Eye (tissue), 1 donor: ENCODE measurements around the gene ADAM15.

Source experiments
- DNase-seq: peaks from one replicate; pipeline ENCODE4 v3.0.0-alpha.2; 2015

The ADAM15 gene

GRCh38 chr1:155030899-155031298 is 20.2 kb upstream of the ADAM15 start:
- no peak for DNase-seq

GRCh38 chr1:155032886-155033285 is 18.2 kb upstream of the ADAM15 start:
- no peak for DNase-seq

GRCh38 chr1:155033524-155033923 is 17.6 kb upstream of the ADAM15 start, which contains the start of the genes DCST1 and DCST2:
TSS of gene DCST1 (plus strand) at chr1:155033824. CDS start at chr1:155034037, 213 bp downstream.
TSS of gene DCST2 (minus strand) at chr1:155033781. CDS start at chr1:155033701, 80 bp downstream.
- DNase-seq, result no peak

GRCh38 chr1:155034318-155035208 is 16.6 kb upstream of the ADAM15 start:
- DNase-seq, result no peak

- no peak for DNase-seq
Observed at GRCh38 chr1:155035936-155036335, 15.2 kb upstream of the ADAM15 start.

GRCh38 chr1:155037043-155037442 is 14.1 kb upstream of the ADAM15 start:
- DNase-seq, result no peak

- DNase-seq, result no peak
Observed at GRCh38 chr1:155037851-155038441, 13.2 kb upstream of the ADAM15 start.

GRCh38 chr1:155038602-155039307 is 12.4 kb upstream of the ADAM15 start:
- DNase-seq, result no peak

GRCh38 chr1:155039308-155039669 is 11.8 kb upstream of the ADAM15 start:
- no peak for DNase-seq

GRCh38 chr1:155040358-155041093 is 10.6 kb upstream of the ADAM15 start:
- no peak for DNase-seq

- no peak for DNase-seq
Observed at GRCh38 chr1:155042789-155043188, 8.3 kb upstream of the ADAM15 start.

GRCh38 chr1:155043301-155043702 is 7.8 kb upstream of the ADAM15 start:
- DNase-seq, result no peak

- DNase-seq, result no peak
Observed at GRCh38 chr1:155043793-155044192, 7.3 kb upstream of the ADAM15 start.

GRCh38 chr1:155044365-155044764 is 6.8 kb upstream of the ADAM15 start:
- DNase-seq, result no peak

GRCh38 chr1:155044812-155045657 is 6.1 kb upstream of the ADAM15 start:
- peak; percentile 82 for DNase-seq

GRCh38 chr1:155048449-155049334 is 2.4 kb upstream of the ADAM15 start:
- DNase-seq, result no peak

- peak; percentile 44 for DNase-seq
Observed at GRCh38 chr1:155049651-155050559, 1.2 kb upstream of the ADAM15 start.

GRCh38 chr1:155051342-155051776 is 243 bp downstream of the ADAM15 start:
- no peak for DNase-seq

GRCh38 chr1:155051777-155052398 is 772 bp downstream of the ADAM15 start:
- peak; percentile 30 for DNase-seq
